Measurements from ENCODE around the gene MRPL42.

GRCh38 chr12:93497456-93497855, 30.1 kb downstream of the MRPL42 start:
- TF ChIP-seq CTCF (conservative IDR thresholded peaks at IDR 0.05; ENCODE audit: low read depth, low read length) (no peak), EZH2phosphoT487 (IDR thresholded peaks at IDR 0.05; ENCODE audit: borderline replicate concordance, low read length) (no peak)

Data from PC-3 (cell line).